ENCODE results near the gene FBN1. TPM values are rescaled to one million over a fixed set of nuclear protein-coding genes. Genes with fewer than 3 reads are reported as not detected.
A peak's percentile ranks its signal among the peaks of the same experiment; 100 is the strongest.

The FBN1 gene
- total RNA-seq: 88.1 and 111 TPM in 2 replicates
- 102 and 107 TPM in 2 replicates for polyA plus RNA-seq
- 98.4 and 101 TPM in 2 replicates for polyA plus RNA-seq (2011; cell fraction: cytosol; rRNA removed)
- polyA plus RNA-seq (2011; cell fraction: nucleus; rRNA removed): 171 and 201 TPM in 2 replicates
- polyA plus RNA-seq (2012): 87.6 and 98.0 TPM in 2 replicates
- 326 and 432 TPM in 2 replicates for polyA minus RNA-seq
- 3.3 TPM for polyA minus RNA-seq (2011; cell fraction: cytosol; rRNA and poly(A)+ RNA removed)
- 180 and 222 TPM in 2 replicates for polyA minus RNA-seq (2011; cell fraction: nucleus; rRNA and poly(A)+ RNA removed)
- percentile 84 among the genes with signal in this experiment for Bru-seq, nascent RNA
- BruChase-seq, experiment 1, labeled RNA remaining after a 6-hour chase: percentile 70 among the genes with signal in this experiment
- percentile 60 among the genes with signal in this experiment for BruChase-seq, experiment 2, labeled RNA remaining after a 2-hour chase
- long read RNA-seq, full-length matches to known transcripts: 10 of 33 reads
- long read RNA-seq, partial matches to known transcripts: 16 of 33 reads
- long read RNA-seq, other reads (novel, unspliced or antisense): 7 of 33 reads

DNA sequence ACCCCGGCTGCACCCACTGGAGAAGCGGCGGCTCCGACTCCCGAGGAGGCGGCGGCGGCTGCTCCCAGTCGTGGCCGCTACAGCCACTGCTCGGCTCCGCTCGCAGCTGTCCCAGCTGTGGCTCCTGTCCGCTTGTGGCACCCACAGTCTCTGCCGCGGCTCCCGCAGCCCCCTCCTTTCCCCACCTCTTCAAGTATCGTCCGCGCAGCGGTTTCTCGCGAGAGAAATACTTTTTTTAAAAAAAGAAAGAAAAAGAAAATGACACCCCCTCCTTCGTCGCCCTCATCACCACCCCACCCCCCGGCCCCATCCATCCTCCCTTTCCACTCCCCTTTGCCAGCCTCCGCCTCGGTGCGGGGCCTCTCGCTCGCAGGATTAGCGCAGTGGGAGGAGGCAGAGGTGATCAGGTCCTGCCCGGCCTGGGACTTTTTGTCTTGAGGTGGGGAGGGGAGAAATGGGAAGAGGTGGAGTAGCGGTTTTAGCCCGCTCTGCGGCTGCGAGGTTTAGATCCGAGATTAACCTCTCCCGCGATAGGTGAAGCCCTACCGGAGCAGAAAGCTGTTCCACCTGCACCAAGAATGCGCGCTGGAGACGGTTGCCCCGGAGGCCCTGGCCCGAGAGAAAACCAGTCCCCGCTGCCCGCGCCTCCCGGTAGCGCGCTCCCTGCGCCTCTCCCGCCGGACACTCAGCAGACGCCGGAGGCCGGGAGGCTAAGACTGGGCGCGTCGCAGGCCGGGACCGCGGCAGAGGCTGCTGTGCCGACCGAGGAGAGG lies at the start of gene FBN1:
Gene FBN1, minus strand, starts transcription at position 152 of the 773 bp plus-strand sequence. CDS start 940 bp downstream, outside the sequence.
- peak within 1 kb of the TSS; percentile 86 for H3K9ac ChIP-seq (replicated peaks; ENCODE audit: extremely low read depth, insufficient read depth, low read length)
- H3K9me1 ChIP-seq (replicated peaks; ENCODE audit: control insufficient read depth, extremely low read depth, insufficient read depth, low read length): no peaks in the 10 kb centered on the region
- H3K4me2 ChIP-seq (ENCODE audit: insufficient read depth, low read length): peak within 1 kb of the TSS; percentile 98
- POLR2A ChIA-PET: interaction anchor here (1.1 to 2.0 kb wide), 2 partner anchors 80 to 165 kb away, joined by 3 to 6 read pairs; partner anchors contain the start of gene CEP152
- no peak for TF ChIP-seq MYC (IDR thresholded peaks at IDR 0.05; ENCODE audit: low read depth, low read length)
- TF ChIP-seq POLR2AphosphoS5 (IDR thresholded peaks at IDR 0.05; ENCODE audit: insufficient read depth, low read depth, low read length): peak; percentile 90
- TF ChIP-seq MAX (IDR thresholded peaks at IDR 0.05; ENCODE audit: insufficient read depth, insufficient read length): no peak
- TF ChIP-seq FOS (IDR thresholded peaks at IDR 0.05; ENCODE audit: borderline replicate concordance, insufficient read depth, low read length): no peak
- TF ChIP-seq JUN (IDR thresholded peaks at IDR 0.05; ENCODE audit: borderline replicate concordance, insufficient read depth, insufficient read length, low read depth): no peak
- TF ChIP-seq CTCF (IDR thresholded peaks at IDR 0.05; ENCODE audit: extremely low read depth in 1 of 2, insufficient read depth in 1 of 2, low read depth in 1 of 2, low read length in 2 of 2): no peak
- no peak for TF ChIP-seq EZH2 (IDR thresholded peaks at IDR 0.05; ENCODE audit: borderline replicate concordance, low read depth, low read length, severe bottlenecking)
- TF ChIP-seq GATA2 (IDR thresholded peaks at IDR 0.05; ENCODE audit: insufficient read depth, insufficient read length, low read depth, low read length): no peak
- TF ChIP-seq POLR2A (IDR thresholded peaks at IDR 0.05; ENCODE audit: low read depth, low read length): peak; percentile 57
- H3K27ac ChIP-seq (ENCODE audit: insufficient read depth, low read depth, low read length): peak within 1 kb of the TSS; percentile 70
- H3K4me3 ChIP-seq (replicated peaks in 1 of 3; ENCODE audit: insufficient read depth in 1 of 3, low read depth in 1 of 3, low read length in 3 of 3): peak within 1 kb of the TSS; percentile 50 to 92 (median 77)
- H4K20me1 ChIP-seq (replicated peaks; ENCODE audit: control insufficient read depth, extremely low read depth, insufficient read depth, low read length): no peaks in the 10 kb centered on the region
- no peaks in the 10 kb centered on the region for H3K36me3 ChIP-seq (ENCODE audit: control insufficient read depth in 2 of 2, extremely low read depth in 1 of 2, insufficient read depth in 2 of 2, low read length in 2 of 2)
- intact Hi-C loops (cut with micrococcal nuclease) (loop anchor here (1.0 to 10.0 kb wide), 8 partner anchors 42 to 512 kb away; partner anchors contain the start of genes CEP152 and COPS2), dilution Hi-C loops (cut with MboI; ENCODE audit: extremely low pct_ligation_motif_present, low sequenced_read_pairs) (no loop called here)
- H3K79me2 ChIP-seq (ENCODE audit: control insufficient read depth, insufficient read depth, low read length): peaks cover 13% of the 10 kb centered on the region
- H3K27me3 ChIP-seq (ENCODE audit: control insufficient read depth in 2 of 2, insufficient read depth in 2 of 2, low read length in 2 of 2): no peaks in the 10 kb centered on the region
- peak within 1 kb of the TSS; percentile 93 for H2AFZ ChIP-seq (ENCODE audit: low read depth, low read length)
- H3K9me3 ChIP-seq (replicated peaks; ENCODE audit: control insufficient read depth, insufficient read depth, low read length): no peaks in the 10 kb centered on the region
- FAIRE-seq (peak; percentile 81), DNase-seq (ENCODE audit: low read depth, low spot score) (peak; percentile 88)
- BruUV-seq (replicated peaks): TSS peak; percentile 67
- CTCF ChIA-PET: interaction anchor here (0.8 to 1.6 kb wide), 6 partner anchors 19 to 360 kb away, joined by 3 to 7 read pairs (median 3); no protein-coding TSS in a partner anchor
- H3K4me1 ChIP-seq (ENCODE audit: control insufficient read depth, extremely low read depth, insufficient read depth, low read length): peaks cover 34% of the 10 kb centered on the region

All from endothelial cell of umbilical vein (primary cell).